HCT116 (cell line): ENCODE results near the gene CELSR3. TPM values are rescaled to one million over a fixed set of nuclear protein-coding genes. Genes with fewer than 3 reads are reported as not detected.

Experiments used
- ATAC-seq: fragments of 200-7000 bp; cut with Tn5 transposase; 2 replicates; pipeline ENCODE4 v1.9.1; 2020; ENCODE audit warnings: mild to moderate bottlenecking, moderate library complexity
- BruUV-seq: library from RNA; stranded (reverse); fragments of 400-500 nt; replicated peaks from 2 replicates; lab custom pipeline; 2021; lab: Mats Ljungman, UMichigan
- CTCF ChIA-PET: fragments of 300-600 bp; sonication (Branson Sonifier 250); formaldehyde crosslinking; loops from one replicate; lab custom pipeline; 2021; ENCODE audit warnings: antibody characterized with exemption; lab: Charles Lee
- POLR2A ChIA-PET: fragments of 300-600, 350-600 bp; sonication (Branson Sonifier 250); formaldehyde crosslinking; loops from one replicate; lab custom pipeline; 2021; ENCODE audit warnings: antibody characterized with exemption; lab: Charles Lee
- RAD21 ChIA-PET, 2 experiments: fragments of 300-600 bp; sonication (Branson Sonifier 250); formaldehyde crosslinking; loops; one replicate each; lab custom pipeline; 2023; ENCODE audit warnings: low total read pairs in 2 of 2; ENCODE audit not compliant: uncharacterized antibody in 2 of 2, unreplicated experiment in 2 of 2, low non-redundant PET in 1 of 2; lab: Charles Lee
- DNase-seq: peaks from one replicate; pipeline ENCODE4 v3.0.0-alpha.2; 2010; ENCODE audit warnings: low read depth, low spot score
- H2AFZ ChIP-seq: fragments of 200-600 bp; shearing (Covaris generic), sonication (generic); 2 replicates; pipeline ENCODE4 v1.6.1; 2017; ENCODE audit warnings: low read depth, mixed run types, mixed read lengths, antibody characterized with exemption, low read length; ENCODE audit not compliant: poor library complexity, severe bottlenecking
- H3K27ac ChIP-seq: 2 replicates; pipeline ENCODE4 v1.5.1; 2012; ENCODE audit warnings: low read depth, low read length
- H3K27me3 ChIP-seq: fragments of 200-600 bp; sonication (generic); 2 replicates; pipeline ENCODE4 v1.6.1; 2016; ENCODE audit warnings: mixed run types, low read length, mixed read lengths; ENCODE audit not compliant: insufficient read depth
- H3K36me3 ChIP-seq, 2 experiments: fragments of 200-500 bp in 1 of 2; fragments of 200-600 bp in 1 of 2; sonication (Bioruptor generic) in 1 of 2; sonication (generic) in 1 of 2; 2 replicates each; pipeline versions ENCODE4 v1.5.1 to v1.6.1; 2014 to 2016; ENCODE audit warnings: low read length in 2 of 2, inconsistent platforms in 1 of 2, mixed read lengths in 1 of 2, mixed run types in 1 of 2; ENCODE audit not compliant: insufficient read depth in 2 of 2, control insufficient read depth in 1 of 2
- H3K4me1 ChIP-seq, 2 experiments: fragments of 200-600 bp in 1 of 2; sonication (generic) in 1 of 2; 2 replicates each; pipeline versions ENCODE4 v1.5.1 to v1.6.1; 2012 to 2017; ENCODE audit warnings: low read length in 2 of 2, inconsistent platforms in 1 of 2, mild to moderate bottlenecking in 1 of 2, mixed read lengths in 1 of 2, mixed run types in 1 of 2, moderate library complexity in 1 of 2; ENCODE audit not compliant: insufficient read depth in 2 of 2, control insufficient read depth in 1 of 2
- H3K4me2 ChIP-seq: fragments of 200-600 bp; sonication (generic); 2 replicates; pipeline ENCODE4 v1.6.1; 2017; ENCODE audit warnings: mixed run types, low read length, mixed read lengths
- H3K4me3 ChIP-seq, 2 experiments: fragments of 200-600 bp in 1 of 2; sonication (generic) in 1 of 2; replicated peaks in 1 of 2; 2 replicates each; pipeline ENCODE4 v1.5.1; 2011 to 2016; ENCODE audit warnings: low read length in 2 of 2, control low read depth in 1 of 2, low read depth in 1 of 2, mild to moderate bottlenecking in 1 of 2, mixed read lengths in 1 of 2, mixed run types in 1 of 2
- H3K79me2 ChIP-seq: fragments of 200-600 bp; sonication (generic); 2 replicates; pipeline ENCODE4 v1.6.1; 2017; ENCODE audit warnings: mild to moderate bottlenecking, mixed run types, low read length, moderate library complexity, mixed read lengths; ENCODE audit not compliant: insufficient read depth
- H3K9ac ChIP-seq: fragments of 200-600 bp; sonication (generic); 2 replicates; pipeline ENCODE4 v1.6.1; 2016; ENCODE audit warnings: low read length, mixed read lengths
- H3K9me2 ChIP-seq: fragments of 200-600 bp; sonication (generic), shearing (Covaris generic); 2 replicates; pipeline ENCODE4 v1.6.1; 2017; ENCODE audit warnings: mixed run types, mild to moderate bottlenecking, moderate library complexity; ENCODE audit not compliant: insufficient read depth
- H3K9me3 ChIP-seq, 2 experiments: fragments of 200-500 bp in 1 of 2; fragments of 200-600 bp in 1 of 2; sonication (Bioruptor generic) in 1 of 2; sonication (generic) in 1 of 2; 2 replicates each; pipeline ENCODE4 v1.6.1; 2014 to 2017; ENCODE audit warnings: low read length in 2 of 2, mixed read lengths in 2 of 2, inconsistent platforms in 1 of 2, low read depth in 1 of 2, mild to moderate bottlenecking in 1 of 2, mixed run types in 1 of 2, moderate library complexity in 1 of 2; ENCODE audit not compliant: control insufficient read depth in 1 of 2, insufficient read depth in 1 of 2
- H4K20me1 ChIP-seq: fragments of 200-600 bp; sonication (generic), shearing (Covaris generic); 2 replicates; pipeline ENCODE4 v1.6.1; 2017; ENCODE audit warnings: mixed run types, mild to moderate bottlenecking, moderate library complexity; ENCODE audit not compliant: insufficient read depth
- CEBPB ChIP-seq: IDR thresholded peaks from 2 replicates; pipeline ENCODE4 v1.6.1; 2012; ENCODE audit warnings: low read depth
- EGR1 ChIP-seq: IDR thresholded peaks from 2 replicates; pipeline ENCODE4 v1.6.1; 2012; ENCODE audit warnings: low read depth
- FOSL1 ChIP-seq: IDR thresholded peaks from 2 replicates; pipeline ENCODE4 v1.6.1; 2012; ENCODE audit warnings: low read depth
- JUND ChIP-seq: IDR thresholded peaks from 2 replicates; pipeline ENCODE4 v1.6.1; 2012
- MAX ChIP-seq: IDR thresholded peaks from 2 replicates; pipeline ENCODE4 v1.6.1; 2012
- POLR2A ChIP-seq: IDR thresholded peaks from 2 replicates; pipeline ENCODE4 v1.7.0; 2011; ENCODE audit warnings: borderline replicate concordance; ENCODE audit not compliant: insufficient read depth, insufficient read length; ENCODE audit errors: extremely low read depth
- POLR2AphosphoS5 ChIP-seq: IDR thresholded peaks from 2 replicates; pipeline ENCODE4 v1.6.1; 2011; ENCODE audit warnings: mild to moderate bottlenecking, low read depth, low read length, moderate library complexity
- RAD21 ChIP-seq: IDR thresholded peaks from 2 replicates; pipeline ENCODE4 v1.6.1; 2012; ENCODE audit warnings: low read depth, mild to moderate bottlenecking
- SIN3A ChIP-seq: IDR thresholded peaks from 2 replicates; pipeline ENCODE4 v1.6.1; 2012; ENCODE audit warnings: low read depth
- SP1 ChIP-seq: IDR thresholded peaks from 2 replicates; pipeline ENCODE4 v1.6.1; 2012; ENCODE audit warnings: low read depth
- SRF ChIP-seq: IDR thresholded peaks from 2 replicates; pipeline ENCODE4 v1.6.1; 2012; ENCODE audit warnings: low read depth
- TCF7L2 ChIP-seq: IDR thresholded peaks from 2 replicates; pipeline ENCODE4 v1.7.0; 2011; ENCODE audit warnings: borderline replicate concordance, inconsistent platforms; ENCODE audit not compliant: insufficient read depth, insufficient read length; ENCODE audit errors: extremely low read depth
- YY1 ChIP-seq: IDR thresholded peaks from 2 replicates; pipeline ENCODE4 v1.6.1; 2011; ENCODE audit warnings: low read length, low read depth, moderate library complexity, mild to moderate bottlenecking; ENCODE audit not compliant: insufficient replicate concordance; ENCODE audit errors: extremely low read depth
- ZBTB33 ChIP-seq: IDR thresholded peaks from 2 replicates; pipeline ENCODE4 v1.6.1; 2011; ENCODE audit warnings: mild to moderate bottlenecking, low read length, moderate library complexity; ENCODE audit not compliant: insufficient replicate concordance; ENCODE audit errors: extremely low read depth
- ZFX ChIP-seq: fragments of 450-650 bp; IDR thresholded peaks from 2 replicates; pipeline ENCODE4 v1.6.1; 2017
- ZNF274 ChIP-seq: fragments of 200-500 bp; sonication (Bioruptor generic); IDR thresholded peaks from 2 replicates; pipeline ENCODE4 v1.6.1; 2014; ENCODE audit warnings: mild to moderate bottlenecking, low read depth, low read length, inconsistent platforms
- intact Hi-C: fragments of 100-400 bp; cut with micrococcal nuclease; formaldehyde crosslinking; loops from 2 replicates; pipeline ENCODE4 v1.10.0; 2022
- total RNA-seq: library from RNA; stranded (reverse); gene quantifications from one replicate; pipeline ENCODE4 v1.2.1, GENCODE V29; 2021; ENCODE audit not compliant: unreplicated experiment
- TF ChIP-seq, protein P1 (sequence below): IDR thresholded peaks from 2 replicates; pipeline ENCODE4 v1.6.1; 2012; ENCODE audit warnings: low read depth
- TF ChIP-seq, protein P2 (sequence below), 3 experiments: fragments of 200-600 bp in 1 of 3; sonication (generic) in 1 of 3; IDR thresholded peaks in 2 of 3; conservative IDR thresholded peaks in 1 of 3; 2 replicates each; pipeline ENCODE4 v1.5.1; 2012 to 2017; ENCODE audit warnings: low read depth in 2 of 3, low read length in 2 of 3, antibody characterized with exemption in 1 of 3, borderline replicate concordance in 1 of 3, control low read depth in 1 of 3, mild to moderate bottlenecking in 1 of 3, mixed read lengths in 1 of 3, mixed run types in 1 of 3, moderate library complexity in 1 of 3; ENCODE audit not compliant: insufficient read depth in 1 of 3

Gene CELSR3
- total RNA-seq, 1 experiment from 2014 or later = 7.8 TPM

DNA sequence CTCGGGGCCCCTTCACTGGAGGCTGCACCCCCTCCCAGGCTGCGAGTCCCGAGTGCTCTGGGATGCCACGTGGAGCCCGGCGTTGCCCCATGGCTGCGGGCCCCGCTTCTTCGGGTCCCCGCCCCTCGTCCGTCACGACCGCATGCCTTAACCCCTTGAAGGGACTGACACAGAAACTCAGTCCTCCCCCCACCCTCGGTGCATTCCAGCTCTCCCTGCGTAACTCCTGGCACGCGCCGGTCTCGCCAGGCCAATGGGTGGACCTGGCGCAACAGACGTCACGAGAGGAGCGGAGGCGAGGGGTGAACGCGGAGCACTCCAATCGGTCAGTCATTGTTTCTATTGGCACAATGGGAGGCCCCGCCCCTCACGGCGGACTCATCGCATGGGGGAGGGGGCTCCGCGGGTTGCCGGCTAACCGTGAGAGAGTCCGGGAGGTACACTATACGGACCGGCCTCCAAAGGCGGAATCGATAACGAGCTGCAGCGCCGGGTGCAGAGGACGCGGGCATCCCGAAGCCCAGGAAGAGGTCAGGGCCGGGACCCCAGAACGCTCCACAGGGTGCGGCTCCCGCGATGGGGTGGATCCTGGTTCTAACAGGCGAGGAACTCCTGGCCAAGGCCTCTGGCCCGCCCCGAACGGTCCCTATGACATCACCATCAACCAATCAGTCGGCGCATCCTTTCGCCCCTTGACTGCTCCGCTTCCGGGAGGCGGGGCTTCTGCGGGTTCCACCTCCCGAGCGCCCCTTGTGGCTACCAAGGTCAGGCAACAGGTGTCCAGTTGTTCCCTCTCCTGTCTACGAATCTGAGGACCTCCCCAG lies 1.0 kb upstream of the CELSR3 start:
- Histone ChIP-seq H3K79me2 (no peaks in the 10 kb centered on the region), H2AFZ (no peak overlapping the region), H3K27me3 (no peaks in the 10 kb centered on the region), H4K20me1 (no peaks in the 10 kb centered on the region), H3K4me1 (peaks cover 8 to 20% of the 10 kb centered on the region in 2 experiments), H3K9me3 (peaks cover 0 to 6% of the 10 kb centered on the region in 2 experiments; a peak in 1 of 4 replicates), H3K9ac (peak overlapping the region; percentile 75), H3K4me3 (peak overlapping the region; percentile 55 to 56), H3K36me3 (no peaks in the 10 kb centered on the region), H3K9me2 (no peaks in the 10 kb centered on the region), H3K4me2 (peak overlapping the region; percentile 76), H3K27ac (peak overlapping the region; percentile 77)
- no TSS peak for BruUV-seq
- intact Hi-C loops = loop anchor here (10.0 kb wide), 1 partner anchor 109 kb away; the partner anchor contains the start of gene PFKFB4
- ATAC-seq = peak; percentile 90
- RAD21 ChIA-PET = interaction anchor here in 1 of 2 experiments (0.7 to 1.6 kb wide), 2 partner anchors 28 to 227 kb away, joined by 3 to 4 read pairs; partner anchors contain the start of gene SLC26A6
- CTCF ChIA-PET = interaction anchor here (1.0 to 2.2 kb wide), 9 partner anchors 12 to 263 kb away, joined by 3 to 12 read pairs (median 4); partner anchors contain the start of genes NCKIPSD, PFKFB4 and SLC26A6
- POLR2A ChIA-PET = interaction anchor here (0.9 to 2.6 kb wide), 9 partner anchors 11 to 357 kb away, joined by 3 to 15 read pairs (median 3); partner anchors contain the start of genes NCKIPSD and SLC26A6
- peak; percentile 98 for DNase-seq
- no peak for TF ChIP-seq ZBTB33
- TF ChIP-seq FOSL1 = no peak
- peak; percentile 47 for TF ChIP-seq YY1
- TF ChIP-seq EGR1 = no peak
- TF ChIP-seq POLR2AphosphoS5 = peak; percentile 81
- peak; percentile 56 for TF ChIP-seq TCF7L2
- TF ChIP-seq CEBPB = no peak
- TF ChIP-seq RAD21 = no peak
- TF ChIP-seq SIN3A = no peak
- TF ChIP-seq, protein P1, sequence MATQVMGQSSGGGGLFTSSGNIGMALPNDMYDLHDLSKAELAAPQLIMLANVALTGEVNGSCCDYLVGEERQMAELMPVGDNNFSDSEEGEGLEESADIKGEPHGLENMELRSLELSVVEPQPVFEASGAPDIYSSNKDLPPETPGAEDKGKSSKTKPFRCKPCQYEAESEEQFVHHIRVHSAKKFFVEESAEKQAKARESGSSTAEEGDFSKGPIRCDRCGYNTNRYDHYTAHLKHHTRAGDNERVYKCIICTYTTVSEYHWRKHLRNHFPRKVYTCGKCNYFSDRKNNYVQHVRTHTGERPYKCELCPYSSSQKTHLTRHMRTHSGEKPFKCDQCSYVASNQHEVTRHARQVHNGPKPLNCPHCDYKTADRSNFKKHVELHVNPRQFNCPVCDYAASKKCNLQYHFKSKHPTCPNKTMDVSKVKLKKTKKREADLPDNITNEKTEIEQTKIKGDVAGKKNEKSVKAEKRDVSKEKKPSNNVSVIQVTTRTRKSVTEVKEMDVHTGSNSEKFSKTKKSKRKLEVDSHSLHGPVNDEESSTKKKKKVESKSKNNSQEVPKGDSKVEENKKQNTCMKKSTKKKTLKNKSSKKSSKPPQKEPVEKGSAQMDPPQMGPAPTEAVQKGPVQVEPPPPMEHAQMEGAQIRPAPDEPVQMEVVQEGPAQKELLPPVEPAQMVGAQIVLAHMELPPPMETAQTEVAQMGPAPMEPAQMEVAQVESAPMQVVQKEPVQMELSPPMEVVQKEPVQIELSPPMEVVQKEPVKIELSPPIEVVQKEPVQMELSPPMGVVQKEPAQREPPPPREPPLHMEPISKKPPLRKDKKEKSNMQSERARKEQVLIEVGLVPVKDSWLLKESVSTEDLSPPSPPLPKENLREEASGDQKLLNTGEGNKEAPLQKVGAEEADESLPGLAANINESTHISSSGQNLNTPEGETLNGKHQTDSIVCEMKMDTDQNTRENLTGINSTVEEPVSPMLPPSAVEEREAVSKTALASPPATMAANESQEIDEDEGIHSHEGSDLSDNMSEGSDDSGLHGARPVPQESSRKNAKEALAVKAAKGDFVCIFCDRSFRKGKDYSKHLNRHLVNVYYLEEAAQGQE = no peak
- TF ChIP-seq SP1 = no peak
- TF ChIP-seq, protein P2, sequence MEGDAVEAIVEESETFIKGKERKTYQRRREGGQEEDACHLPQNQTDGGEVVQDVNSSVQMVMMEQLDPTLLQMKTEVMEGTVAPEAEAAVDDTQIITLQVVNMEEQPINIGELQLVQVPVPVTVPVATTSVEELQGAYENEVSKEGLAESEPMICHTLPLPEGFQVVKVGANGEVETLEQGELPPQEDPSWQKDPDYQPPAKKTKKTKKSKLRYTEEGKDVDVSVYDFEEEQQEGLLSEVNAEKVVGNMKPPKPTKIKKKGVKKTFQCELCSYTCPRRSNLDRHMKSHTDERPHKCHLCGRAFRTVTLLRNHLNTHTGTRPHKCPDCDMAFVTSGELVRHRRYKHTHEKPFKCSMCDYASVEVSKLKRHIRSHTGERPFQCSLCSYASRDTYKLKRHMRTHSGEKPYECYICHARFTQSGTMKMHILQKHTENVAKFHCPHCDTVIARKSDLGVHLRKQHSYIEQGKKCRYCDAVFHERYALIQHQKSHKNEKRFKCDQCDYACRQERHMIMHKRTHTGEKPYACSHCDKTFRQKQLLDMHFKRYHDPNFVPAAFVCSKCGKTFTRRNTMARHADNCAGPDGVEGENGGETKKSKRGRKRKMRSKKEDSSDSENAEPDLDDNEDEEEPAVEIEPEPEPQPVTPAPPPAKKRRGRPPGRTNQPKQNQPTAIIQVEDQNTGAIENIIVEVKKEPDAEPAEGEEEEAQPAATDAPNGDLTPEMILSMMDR (IDR thresholded peaks at IDR 0.05 in 2 of 3, conservative IDR thresholded peaks at IDR 0.05 in 1 of 3; ENCODE audit: borderline replicate concordance in 1 of 3, insufficient read depth in 1 of 3, low read depth in 2 of 3, low read length in 2 of 3) = peak in 2 of 3 experiments; percentile 87 to 92; a peak in 4 of 6 replicates
- no peak for TF ChIP-seq JUND
- peak; percentile 35 for TF ChIP-seq POLR2A
- TF ChIP-seq ZNF274 = no peak
- TF ChIP-seq MAX = no peak
- TF ChIP-seq ZFX = peak; percentile 29; the same call in 1 of the 2 replicates
- TF ChIP-seq SRF = no peak
